GM13976 (cell line): ENCODE data around the gene KRTAP5-7.
"Not testable (repeated sequence)": the region's sequence is repeated elsewhere in the genome, so short reads cannot be mapped to it uniquely, and the experiment has no call there.

Experiments used
- DNase-seq: peaks from one replicate; pipeline ENCODE4 v3.0.0; 2012; ENCODE audit warnings: low spot score
- in situ Hi-C: fragments of 300-500 bp; cut with MboI; formaldehyde crosslinking; loops from one replicate; pipeline ENCODE4 v1.12.0; 2022; ENCODE audit warnings: low sequenced_read_pairs, mixed read lengths, inconsistent platforms; ENCODE audit not compliant: unreplicated experiment
- TF ChIP-seq, protein P1 (sequence below): IDR thresholded peaks from 2 replicates; pipeline ENCODE4 v1.5.1; 2012; ENCODE audit warnings: borderline replicate concordance, mild to moderate bottlenecking; ENCODE audit not compliant: insufficient read depth; ENCODE audit errors: extremely low read depth, missing control alignments, control extremely low read depth

Gene KRTAP5-7

DNA sequence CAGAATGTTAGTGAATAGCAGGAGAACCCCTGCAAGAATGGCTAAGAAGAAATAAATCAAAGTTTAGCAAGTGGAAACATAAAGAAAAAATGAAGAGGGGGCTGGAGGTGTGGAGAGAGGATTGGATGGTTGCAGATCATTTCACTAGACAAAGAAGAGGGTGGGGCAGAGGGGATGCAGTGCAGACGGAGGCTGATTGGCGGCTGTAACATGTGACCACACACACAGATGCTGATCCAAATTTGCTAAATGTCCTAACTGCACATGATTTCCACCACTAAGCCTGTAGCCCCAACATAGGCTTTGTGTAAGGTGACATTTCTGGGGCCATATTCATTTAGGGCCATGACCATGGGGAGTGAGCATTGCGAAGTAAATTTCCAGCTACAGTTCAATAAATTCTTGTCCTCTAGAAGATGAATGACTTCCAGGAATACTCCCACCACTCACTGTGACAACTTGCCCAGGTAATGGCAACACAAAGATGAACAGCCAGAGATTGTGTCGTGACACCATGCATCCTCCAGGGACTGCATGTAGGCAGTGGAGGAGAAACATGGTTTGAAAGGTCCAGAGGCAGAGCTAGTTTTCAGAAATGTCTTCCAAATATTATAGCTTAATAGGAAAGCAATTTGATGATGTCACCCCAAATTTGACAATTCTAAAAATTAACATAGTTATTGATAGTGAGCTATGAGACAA lies 48.8 kb downstream of the KRTAP5-7 start:
- TF ChIP-seq, protein P1, sequence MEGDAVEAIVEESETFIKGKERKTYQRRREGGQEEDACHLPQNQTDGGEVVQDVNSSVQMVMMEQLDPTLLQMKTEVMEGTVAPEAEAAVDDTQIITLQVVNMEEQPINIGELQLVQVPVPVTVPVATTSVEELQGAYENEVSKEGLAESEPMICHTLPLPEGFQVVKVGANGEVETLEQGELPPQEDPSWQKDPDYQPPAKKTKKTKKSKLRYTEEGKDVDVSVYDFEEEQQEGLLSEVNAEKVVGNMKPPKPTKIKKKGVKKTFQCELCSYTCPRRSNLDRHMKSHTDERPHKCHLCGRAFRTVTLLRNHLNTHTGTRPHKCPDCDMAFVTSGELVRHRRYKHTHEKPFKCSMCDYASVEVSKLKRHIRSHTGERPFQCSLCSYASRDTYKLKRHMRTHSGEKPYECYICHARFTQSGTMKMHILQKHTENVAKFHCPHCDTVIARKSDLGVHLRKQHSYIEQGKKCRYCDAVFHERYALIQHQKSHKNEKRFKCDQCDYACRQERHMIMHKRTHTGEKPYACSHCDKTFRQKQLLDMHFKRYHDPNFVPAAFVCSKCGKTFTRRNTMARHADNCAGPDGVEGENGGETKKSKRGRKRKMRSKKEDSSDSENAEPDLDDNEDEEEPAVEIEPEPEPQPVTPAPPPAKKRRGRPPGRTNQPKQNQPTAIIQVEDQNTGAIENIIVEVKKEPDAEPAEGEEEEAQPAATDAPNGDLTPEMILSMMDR = no peak
- in situ Hi-C loops = no loop called here
- DNase-seq = no peak

DNA sequence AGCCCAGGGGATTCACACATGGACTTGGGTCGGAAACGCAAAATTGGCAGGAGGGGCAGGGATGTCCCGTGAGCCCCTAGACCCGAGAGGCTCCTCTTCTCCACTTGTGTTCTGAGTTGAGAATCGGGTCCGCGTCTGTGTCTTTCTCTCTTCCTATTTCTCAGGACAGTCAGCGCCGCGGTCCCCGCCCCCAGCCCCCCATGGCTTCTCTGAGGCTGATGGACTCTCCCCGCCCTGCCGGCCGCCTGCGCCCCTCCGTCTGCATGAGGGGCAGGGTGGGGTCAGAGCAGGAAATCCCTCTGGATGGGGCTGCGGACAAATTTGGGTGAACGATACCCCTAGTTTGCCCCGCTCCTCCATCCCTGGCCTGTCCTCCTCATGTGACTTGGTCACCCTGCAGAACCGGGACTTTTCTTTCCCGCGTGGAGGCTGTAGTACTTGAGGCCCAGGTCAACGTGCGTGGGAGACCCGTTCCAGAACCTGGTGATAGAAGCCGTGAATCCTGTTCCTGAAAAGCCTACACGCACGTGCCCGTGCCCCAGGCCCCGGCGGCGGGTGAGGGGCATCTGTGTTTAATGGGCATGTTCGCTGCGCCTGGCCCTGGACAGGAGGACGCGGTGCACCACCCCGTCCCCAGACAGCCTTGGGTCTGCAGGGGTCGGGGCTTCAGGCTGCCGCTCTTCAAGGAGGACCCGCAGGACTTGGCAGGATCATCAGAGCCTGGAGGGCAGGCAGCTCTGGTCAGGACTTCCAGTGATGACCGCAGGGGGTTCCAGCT lies 49.8 kb downstream of the KRTAP5-7 start:
- in situ Hi-C loops = not testable (repeated sequence)

DNA sequence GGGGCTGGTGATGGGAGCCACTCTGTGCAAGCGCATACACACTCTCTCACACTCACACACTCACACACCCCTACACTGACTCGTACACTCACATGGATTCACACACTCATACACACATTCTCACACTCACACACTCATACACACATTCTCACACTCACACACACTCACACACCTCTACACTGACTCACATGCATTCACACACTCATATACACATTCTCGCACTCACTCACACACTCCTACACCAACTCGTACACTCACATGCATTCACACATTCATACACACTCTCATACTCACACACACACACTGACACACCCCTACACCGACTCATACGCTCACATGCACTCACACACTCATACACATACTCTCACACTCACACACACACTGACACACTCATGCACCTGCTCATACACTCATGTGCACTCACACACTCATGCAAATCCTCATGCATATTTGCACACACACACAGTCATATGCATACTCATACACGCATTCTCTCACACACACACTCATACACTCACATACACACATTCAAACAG lies 50.5 kb downstream of the KRTAP5-7 start:
- TF ChIP-seq, protein P1 = no peak
- in situ Hi-C loops = no loop called here

More for the DNA sequence above, 49.8 kb downstream of the KRTAP5-7 start:
- not testable (repeated sequence) for DNase-seq

More for the DNA sequence above, 50.5 kb downstream of the KRTAP5-7 start:
- no peak for DNase-seq
